ENCODE data around the gene CSTF1.
"Not testable (repeated sequence)": the region's sequence is repeated elsewhere in the genome, so short reads cannot be mapped to it uniquely, and the experiment has no call there.

CSTF1 gene

DNA sequence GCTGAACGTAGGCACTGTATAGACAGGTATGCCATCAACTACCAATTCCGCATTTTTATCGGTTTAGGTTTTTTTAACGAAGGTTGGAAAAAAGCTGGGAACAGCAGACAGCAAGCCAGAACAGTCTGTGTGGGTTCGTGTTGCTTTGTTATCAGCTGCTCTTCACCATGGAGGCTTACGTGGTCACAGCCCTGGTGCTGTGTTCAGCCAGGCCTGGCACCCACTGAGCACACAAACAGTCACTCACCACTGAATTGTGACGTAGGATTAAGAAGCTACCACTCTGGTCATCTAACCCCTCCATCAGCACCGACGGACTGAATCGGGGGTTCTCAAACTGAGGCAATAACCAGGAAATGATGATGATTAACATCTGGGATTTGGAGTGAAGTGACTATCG, 20.5 kb upstream of the CSTF1 start:
- FAIRE-seq: no peak

DNA sequence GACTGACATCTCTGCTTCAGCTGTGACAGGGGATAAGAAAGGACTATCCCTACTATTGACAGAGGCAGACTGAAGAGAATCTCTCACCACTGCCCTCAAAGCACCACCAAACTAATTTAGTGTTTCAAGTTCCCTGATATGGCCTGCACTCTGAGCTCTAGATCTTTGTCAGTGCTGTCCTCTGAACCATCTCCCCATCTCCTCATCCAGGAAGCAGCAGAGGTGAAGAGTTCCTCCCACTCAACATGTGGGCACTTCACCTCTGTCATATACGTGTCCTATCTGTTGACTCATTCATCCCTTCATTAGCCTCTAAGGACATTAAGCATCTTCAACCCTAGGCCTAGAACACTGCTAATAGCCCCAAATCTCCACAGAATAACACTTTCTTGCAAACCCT, 19.6 kb upstream of the CSTF1 start:
- no peak for FAIRE-seq

DNA sequence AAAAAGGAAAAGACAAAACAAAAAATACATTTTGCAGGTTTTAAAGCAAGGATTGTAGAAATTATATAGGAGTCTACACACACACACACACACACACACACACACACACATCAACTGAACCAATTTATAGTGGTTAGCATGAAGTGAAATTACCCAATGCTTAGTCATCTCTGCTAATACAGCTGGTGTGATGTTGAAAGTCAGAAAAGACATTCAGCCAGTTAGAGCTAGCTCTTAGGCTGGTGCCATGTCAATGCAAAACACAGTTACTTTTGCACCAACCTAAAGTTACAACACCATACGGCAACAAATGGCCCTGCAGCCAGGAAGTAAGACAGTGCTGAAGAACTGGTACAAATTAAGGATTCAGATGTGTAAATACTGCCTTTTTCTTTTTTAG, 18.5 kb upstream of the CSTF1 start:
- FAIRE-seq: no peak

DNA sequence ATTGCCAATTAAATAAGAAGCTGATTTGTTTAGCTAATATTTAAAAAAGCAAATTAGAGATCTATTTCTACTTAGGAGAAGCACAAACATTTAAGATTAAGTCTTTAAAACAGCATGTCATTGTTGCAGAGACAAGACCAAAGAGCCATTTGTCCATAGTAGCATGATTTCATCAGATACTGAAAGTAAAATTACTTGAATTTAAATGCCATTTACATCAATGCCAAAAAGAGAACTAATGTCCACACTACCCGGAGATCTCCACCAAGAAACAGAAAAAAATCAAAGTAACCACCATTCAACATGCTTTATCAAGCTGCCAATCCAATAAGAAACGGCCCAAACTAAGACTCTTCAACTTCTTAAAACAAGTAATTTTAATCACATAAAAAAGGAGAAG, 16.1 kb upstream of the CSTF1 start:
- no peak for FAIRE-seq

DNA sequence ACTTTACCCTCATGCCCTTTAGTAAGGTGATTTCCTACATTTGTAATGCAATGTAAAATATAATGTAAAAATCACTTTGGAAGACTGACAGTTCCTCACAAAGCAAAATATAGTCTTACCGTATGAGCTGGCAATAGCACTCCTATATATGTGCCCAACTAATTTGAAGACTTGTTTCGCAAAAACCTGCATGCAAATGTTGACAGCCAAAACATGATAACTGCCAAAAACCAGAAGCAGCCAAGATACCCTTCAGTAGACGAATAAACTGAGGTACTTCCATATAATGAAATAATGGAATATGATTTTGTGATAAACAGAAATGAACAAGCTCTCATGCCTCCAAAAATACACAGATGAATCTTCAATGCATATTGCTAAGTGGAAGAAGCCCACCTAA, 14.1 kb upstream of the CSTF1 start:
- no peak for FAIRE-seq

DNA sequence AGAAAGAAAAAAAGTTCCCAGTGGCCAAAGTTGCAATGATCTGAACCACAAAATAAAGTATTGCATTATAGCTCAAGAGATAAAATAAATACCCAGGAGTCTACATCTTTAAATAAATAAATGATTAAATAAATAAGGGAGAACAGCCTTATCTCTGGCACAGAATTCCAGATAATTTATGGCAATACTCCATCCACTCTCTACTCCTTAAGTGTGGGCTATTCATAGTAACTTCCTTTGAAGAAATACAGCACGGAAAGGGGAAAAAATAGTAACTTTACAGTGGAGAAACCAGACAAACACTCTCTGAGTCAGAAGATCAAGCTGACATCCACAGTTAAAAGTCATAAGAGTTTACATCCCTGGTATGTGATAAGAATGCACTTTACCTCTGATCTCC, 12.1 kb upstream of the CSTF1 start:
- no peak for FAIRE-seq

DNA sequence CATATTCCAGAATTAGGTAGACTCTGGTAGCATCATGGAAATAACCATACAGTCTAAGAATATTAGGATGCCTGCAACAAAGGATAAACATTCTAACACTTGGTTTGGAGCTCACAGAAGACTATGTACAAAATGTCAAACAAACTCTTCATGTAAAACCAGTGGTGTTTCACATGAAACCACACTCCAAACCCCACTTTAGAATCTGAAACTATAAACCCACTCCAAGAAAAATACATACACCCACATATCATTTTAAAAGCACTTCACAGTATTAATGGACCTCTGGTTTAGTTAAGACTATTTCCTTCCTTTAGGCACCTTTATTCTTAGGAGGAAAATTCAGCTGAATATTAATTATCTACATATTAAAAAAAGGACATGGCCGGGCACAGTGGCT, 10.9 kb upstream of the CSTF1 start:
- no peak for FAIRE-seq

DNA sequence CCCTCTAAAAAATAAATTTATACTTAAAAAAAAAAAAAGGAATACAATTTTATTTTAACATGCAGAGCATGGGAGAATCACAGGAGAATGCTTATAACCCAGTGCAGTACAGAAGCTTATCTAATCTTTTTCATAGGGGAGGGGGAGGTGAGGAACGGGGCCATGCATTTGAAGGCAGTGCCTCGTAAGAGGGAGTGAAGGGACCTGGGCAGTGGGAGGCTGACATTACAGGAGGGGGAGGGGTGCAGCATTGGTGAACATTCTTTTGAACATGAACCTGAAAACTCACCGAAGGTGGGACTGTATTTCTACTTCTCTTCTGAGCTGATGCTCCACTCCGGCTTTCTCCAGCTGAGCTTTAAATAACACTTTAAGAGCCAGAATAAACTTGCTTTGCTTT, 9.7 kb upstream of the CSTF1 start:
- FAIRE-seq: no peak

DNA sequence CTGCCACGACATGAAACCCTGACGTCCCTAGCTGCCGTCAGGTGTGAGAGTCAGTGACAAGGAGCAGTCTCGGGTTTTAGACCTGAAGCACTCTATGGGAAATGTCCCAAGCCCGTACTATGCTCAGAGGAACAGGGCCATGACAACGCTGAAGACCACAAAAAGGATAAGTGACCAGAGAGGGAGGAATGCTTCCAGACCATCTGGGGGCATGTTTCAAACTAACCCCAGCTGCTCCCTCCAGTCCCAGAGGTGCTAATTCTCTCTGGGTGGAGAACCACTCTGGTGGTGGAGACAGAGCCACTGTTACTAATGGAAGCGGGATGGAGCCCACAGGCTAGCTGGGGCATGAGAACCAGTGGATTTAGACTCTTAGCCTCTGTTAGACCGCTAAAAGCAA, 9.1 kb upstream of the CSTF1 start:
- FAIRE-seq: no peak

DNA sequence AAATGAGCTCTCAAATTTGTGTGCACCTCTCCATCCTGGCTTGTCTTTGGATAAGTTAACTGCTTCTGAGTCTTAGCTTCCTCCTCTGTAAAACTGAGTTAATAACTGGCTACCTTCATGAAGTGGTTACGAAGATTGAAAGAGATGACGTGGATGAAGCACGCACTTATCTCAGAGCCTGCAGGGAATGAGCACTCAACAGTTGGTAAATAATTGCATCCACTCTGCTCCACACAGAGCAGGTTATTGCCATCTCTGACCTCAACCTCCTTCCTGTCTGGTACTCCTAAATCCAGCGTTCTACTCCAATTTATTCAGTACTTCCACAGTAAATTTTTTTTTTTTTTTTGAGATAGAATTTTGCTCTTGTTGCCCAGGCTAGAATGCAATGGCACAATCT, 7.3 kb upstream of the CSTF1 start:
- no peak for FAIRE-seq

DNA sequence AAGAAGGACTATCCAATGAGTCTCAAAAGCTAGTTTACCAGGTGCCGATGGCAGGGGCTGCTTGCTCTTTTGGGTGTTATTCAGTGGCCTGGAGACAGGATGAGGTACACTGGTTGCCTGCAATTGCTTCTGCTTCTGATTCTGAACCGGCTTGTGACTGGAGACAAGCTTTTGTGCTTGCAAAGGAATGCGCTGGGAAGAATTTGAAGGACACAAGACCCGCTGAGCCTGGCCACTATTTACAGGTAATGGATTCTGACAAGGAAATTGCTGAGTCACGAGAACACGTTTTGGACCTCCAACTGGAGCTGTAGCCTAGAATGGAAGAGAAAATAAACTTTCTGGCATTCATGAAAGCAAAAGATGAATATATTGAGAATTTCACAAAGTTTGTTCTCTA, 6.2 kb upstream of the CSTF1 start:
- no peak for FAIRE-seq

DNA sequence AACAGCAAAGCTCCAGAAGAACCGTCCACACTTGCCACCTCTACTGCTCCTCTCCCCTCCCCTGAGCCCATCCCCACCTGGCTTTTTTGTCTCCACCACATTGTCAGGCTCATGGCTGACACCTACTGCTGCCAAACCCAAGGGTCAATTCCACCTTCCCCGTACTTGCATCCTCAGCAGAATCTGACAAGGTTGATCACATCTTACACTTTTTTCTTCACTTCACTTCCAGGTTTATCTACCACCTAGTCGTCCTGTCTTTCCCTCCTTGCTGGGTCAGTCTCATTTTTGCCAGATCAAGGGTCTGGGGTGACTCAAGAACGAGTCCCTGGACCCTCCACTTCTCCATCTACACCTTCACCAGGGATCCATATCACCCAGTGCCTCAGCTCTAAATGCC, 3.6 kb upstream of the CSTF1 start:
- FAIRE-seq: no peak

DNA sequence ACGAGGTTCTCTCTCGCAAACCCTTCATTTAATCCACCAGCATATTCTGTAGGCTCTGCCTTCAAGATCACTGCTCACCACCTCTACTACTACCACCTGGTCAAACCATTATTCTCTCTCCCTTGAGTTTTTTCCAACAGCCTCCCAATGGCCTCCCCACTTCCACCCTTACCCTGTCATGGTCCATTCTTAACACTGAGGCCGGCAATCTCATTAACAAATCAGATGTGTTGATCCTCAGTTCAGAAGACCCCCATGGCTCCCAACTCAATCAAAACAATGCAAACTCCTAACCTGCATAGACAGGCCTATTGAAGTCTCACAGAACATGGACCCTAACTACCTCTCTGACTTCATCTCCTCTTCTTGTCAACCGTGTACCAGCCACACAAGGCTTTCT, 2.6 kb upstream of the CSTF1 start:
- no peak for FAIRE-seq

DNA sequence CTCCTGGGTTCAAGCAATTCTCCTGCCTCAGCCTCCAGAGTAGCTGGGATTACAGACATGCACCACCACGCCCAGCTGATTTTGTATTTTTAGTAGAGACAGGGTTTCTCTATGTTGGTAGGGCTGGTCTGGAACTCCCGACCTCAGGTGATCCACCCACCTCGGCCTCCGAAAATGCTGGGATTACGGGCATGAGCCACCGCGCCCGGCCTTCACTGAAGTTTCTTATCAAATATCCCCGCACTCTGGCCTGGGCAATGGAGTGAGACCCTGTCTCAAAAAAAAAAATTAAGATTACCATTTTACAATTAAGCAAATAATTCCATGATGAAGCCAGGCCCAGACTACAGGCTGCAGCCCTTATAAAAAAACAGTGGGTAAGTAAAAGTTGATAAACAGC, 2.0 kb upstream of the CSTF1 start:
- FAIRE-seq: not testable (repeated sequence)

DNA sequence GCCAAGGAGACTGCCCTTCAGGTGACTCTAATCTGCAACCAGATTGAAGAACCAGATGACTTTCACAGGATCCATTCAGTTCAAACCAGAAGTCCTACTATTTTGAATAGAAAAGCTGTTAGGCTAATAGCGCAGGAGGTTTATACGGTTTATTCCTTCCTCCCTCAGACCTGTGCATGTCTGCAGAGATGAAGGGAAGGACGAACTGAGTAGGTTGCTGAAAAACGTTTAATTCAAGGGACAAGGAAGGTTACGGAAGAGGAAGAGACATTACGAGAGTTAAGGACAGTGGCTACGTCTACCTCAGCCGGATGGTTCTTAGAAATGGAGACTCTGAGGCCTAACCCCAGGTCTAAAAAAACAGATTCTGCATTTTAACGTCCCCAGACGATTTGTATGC, 1.4 kb upstream of the CSTF1 start:
- FAIRE-seq: no peak

DNA sequence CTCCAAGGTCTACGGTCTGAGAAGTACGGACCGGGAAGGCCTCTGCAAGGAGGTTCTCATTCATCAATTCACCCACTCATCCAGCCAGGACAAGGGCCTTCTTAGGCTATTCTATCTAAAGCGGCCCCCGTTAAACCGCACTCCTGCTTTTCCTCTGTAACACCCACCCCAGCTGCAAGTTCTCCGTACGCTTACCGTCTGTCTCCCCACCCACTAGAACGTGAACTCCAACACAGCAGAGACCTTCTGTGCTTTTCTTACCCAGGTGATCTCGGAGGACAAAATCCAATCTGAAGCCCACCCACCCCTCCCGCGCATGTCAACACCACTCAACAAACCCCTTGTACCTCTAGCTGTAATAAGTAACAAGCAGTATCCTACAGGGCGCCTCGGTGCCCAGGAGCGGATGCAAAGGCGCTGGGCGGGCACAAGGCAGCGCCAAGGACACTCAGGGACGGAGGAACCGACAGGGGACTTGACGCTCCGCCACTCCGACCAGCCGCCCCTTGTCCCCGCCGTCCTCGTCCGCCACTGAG, 781 bp upstream of the CSTF1 start:
- FAIRE-seq: no peak

DNA sequence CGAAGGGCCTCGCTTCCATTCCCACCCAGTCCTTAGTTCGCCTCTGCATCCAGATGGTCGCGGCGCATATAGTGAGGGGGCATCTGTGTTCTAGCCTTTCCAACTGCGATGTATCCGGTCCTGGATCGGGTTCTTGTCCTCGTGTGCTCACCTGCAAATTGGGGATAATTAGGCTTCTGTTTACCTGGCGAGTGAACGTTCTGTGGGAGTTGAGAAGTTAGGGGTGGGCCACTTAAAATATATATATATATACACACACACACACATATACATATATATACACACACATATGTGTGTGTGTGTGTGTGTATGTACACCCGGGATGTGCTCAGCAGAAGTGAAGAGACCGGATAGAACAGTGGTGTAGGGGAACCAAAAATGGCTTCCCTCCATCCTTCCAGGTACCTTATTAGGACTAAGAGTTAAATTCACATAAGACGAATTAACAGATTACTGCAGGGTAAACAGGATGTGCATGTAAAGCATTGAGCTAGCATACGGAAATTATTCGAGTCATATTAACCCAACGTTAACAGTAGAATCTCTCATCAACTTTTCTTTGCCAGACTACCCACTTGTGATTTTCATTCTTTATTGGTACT, 537 bp downstream of the CSTF1 start:
- FAIRE-seq: no peak

DNA sequence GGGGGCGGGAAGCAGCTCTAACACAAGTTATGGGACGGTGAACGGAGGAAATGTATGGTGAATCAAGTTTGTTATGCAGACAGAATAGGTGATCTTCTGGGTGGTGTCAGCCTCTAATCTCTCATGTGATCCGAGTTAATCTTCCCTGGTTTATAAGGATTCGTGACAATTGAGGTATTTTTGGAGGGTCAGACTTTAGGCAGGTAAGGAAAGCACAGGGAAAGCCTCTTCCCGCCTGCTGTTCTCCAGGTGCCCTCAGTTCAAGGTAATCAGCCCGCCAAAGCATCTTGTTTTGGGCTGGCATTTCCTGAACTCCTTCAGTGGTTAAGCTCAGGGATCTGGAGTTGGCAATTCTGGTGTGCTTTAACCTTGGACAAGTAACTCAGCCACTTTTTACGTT, 1.2 kb downstream of the CSTF1 start:
- FAIRE-seq: no peak

DNA sequence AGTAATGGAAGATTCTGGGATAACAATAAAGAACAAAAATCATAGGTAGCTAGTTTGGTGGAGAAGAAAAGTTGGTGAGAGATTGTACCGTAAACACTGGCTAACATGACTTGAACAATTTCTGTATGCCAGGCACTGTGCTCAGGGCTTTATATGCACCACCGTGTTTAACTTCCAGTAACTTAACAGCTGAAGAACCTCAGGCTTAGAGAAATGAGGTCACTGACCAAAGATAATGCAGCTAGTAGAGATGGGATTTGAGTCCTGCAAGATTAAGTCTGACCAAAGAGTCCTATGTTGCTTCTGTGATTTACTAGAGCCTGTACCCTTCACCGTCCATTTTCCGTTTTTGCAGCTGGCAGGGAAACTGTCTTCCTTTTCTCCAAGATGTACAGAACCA, 2.7 kb downstream of the CSTF1 start:
- no peak for FAIRE-seq

DNA sequence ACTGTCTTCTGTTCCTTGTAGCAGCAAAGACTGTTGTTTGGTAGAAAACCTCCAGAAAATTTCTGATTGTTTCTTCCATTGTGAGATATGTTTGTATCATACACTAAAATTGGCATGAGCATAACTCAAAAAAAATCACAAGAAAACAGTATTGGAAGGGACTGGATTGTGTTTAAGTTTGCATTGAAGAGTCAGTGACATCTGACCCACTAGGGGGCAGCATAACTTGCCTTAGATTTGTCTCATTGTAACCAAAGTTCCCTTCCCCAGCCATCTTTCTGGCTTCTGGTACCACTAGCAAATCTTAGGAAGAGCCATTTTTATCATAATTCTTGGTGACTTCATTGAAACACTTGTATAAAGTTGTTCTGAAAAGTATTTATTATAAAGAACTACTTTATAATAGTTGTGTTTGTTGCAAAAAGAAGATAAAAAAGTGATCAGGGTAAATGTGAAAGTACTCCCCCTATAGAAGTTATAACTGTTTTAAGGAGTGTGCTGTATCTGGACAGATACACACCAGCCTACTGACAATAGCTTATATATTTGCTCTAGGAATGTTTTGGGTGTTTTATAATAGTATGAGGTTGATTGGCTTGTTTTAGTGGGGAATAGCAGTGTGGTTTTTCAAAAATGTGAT, 7.7 kb downstream of the CSTF1 start:
- FAIRE-seq: no peak

DNA sequence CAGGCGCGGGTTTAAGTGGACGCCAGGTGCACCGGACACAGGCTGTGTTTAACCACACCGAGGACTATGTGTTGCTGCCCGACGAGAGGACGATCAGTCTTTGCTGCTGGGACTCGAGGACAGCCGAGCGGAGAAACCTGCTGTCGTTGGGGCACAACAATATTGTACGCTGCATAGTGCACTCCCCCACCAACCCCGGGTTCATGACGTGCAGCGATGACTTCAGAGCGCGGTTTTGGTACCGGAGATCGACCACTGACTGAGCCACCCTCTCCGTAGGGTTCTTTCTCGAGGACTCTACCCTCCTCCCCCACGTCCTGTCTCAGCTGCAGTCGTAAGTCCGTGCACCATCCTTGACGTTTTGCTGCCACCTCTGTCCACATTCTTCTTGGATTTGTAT, 11.0 kb downstream of the CSTF1 start:
- no peak for FAIRE-seq

DNA sequence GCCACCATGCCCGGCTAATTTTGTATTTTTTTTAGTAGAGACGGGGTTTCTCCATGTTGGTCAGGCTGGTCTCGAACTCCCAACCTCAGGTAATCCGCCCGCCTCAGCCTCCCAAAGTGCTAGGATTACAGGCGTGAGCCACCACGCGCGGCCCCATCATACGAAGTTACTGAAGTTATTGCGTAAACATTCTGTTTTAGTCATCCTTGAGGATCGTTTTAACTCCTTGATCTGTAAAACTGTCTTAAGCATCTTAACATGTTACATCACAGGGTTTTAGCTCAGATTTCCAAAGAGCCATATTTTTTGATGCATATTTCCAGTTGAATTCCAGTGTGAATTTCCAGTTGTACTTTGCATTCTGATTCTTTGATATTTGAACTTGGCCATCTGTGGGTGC, 12.9 kb downstream of the CSTF1 start:
- not testable (repeated sequence) for FAIRE-seq

DNA sequence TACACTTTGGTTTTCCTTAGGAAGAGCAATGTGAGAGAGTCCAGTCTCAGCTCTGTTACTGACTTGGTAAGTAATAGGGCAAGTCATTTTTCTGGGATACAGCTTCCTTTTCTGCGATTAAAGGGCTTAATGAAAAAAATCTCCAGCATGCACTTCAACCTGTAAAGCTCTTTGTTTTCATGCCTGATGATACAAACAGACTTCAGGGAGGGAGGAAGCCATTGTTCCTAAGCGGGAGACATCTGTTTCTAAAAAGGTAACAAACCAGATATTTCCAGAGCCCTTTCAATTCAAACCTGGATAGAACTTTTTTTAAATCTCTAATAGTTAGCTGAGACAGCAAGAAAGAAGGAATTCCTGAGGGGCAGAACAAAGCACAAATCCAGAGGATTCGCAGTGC, 14.5 kb downstream of the CSTF1 start:
- no peak for FAIRE-seq

DNA sequence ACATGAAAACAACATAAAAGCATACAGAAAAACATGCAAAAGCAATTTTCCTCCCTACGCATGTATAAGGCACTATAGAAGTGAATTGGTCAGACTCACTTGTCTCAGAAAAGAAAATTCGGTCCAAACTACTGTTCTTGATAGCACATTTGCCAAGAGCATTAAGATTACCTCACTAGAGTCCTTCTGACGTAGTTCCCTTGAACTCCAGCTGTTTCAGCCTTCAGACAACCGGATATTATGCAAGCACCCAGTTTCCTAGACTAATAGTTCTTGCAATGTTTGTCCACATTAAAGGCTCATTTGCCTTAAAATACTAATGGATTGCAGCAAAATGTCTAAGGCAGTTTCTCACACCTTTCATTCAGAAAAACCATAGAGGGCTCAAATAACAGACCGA, 17.1 kb downstream of the CSTF1 start:
- no peak for FAIRE-seq

DNA sequence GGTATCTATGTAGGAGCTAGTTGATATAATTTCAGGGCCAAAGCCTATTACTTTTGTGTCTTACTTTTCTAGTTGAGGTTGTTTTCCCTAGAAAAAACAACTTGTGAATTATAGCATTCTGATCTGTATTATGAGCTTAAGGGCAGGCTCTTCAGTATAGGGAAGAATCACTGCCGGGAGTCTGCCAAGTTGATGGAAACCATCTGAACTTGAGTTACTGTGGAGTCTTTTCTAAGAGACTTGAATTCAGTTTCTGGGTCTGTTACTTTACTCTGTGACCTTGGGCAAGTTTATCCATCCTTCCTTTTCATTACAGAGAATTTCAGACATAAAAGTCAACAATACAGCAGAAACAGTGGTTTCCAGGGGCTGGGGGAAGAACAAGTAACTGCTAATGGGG, 17.5 kb downstream of the CSTF1 start:
- no peak for FAIRE-seq

All from islet of Langerhans (tissue), 1 donor.